NCI-H2227 (cell line): ENCODE results near the gene SLX4IP.

Experiments
- DNase-seq: peaks from one replicate; lab custom pipeline; 2025; ENCODE audit not compliant: unreplicated experiment; lab: John Stamatoyannopoulos, UW

The SLX4IP gene

DNA sequence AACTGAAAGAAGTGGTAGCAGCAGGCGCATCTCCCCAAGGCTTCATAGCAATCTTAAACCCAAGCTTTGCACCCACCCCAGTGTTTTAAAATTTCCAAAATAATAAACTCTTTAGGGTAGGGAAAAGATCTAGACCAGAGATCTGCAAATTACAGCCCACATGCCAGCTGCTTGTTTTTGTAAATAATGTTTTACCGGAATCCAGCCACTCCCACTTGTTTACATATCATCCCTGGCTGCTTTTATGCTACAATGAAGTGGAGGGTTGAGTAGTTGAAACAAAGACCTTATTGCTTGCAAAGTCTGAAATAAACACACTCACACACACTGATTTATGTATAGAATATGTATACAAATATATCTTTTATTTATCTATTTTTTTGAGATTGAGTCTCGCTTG, 30.0 kb downstream of the SLX4IP start:
- DNase-seq, result no peak

DNA sequence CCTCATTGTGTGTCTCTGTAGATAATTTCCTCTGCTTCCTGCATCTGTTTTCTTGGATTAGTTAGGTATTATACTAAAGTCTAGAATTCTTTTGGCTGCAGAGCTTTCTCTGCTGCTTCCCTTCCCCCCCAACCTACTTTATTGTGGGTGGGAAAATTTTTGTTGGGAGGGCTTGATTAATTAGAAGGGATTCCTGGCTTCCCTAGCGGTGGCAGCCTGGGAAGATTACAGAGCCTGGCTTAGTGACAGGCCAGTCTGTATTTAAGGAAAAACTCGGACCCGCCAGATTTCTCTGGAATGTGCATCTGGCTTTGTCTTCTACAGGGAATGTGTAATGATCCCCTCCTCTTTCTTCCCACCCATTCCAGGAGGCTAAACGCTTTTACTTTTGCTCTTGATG, 31.2 kb downstream of the SLX4IP start:
- DNase-seq, result no peak

DNA sequence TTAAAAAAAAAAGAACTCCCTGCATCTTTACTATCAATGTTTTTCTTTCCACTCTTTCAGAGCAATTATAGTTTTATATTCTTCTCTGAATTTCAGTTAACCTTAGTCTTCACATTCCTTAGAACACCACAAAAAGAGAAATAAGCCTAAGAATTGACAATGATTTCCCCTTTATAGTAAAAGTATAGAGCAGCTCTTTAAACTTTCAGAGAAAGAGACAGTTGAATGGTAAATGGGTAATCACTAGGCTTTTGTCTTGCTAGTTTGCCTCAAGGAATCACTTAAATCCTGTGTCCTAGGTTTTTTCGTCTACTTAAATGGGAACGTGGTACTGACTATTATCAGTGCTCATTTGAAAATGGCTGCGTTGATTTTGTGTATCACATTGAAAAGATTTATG, 31.8 kb downstream of the SLX4IP start:
- DNase-seq, result no peak

DNA sequence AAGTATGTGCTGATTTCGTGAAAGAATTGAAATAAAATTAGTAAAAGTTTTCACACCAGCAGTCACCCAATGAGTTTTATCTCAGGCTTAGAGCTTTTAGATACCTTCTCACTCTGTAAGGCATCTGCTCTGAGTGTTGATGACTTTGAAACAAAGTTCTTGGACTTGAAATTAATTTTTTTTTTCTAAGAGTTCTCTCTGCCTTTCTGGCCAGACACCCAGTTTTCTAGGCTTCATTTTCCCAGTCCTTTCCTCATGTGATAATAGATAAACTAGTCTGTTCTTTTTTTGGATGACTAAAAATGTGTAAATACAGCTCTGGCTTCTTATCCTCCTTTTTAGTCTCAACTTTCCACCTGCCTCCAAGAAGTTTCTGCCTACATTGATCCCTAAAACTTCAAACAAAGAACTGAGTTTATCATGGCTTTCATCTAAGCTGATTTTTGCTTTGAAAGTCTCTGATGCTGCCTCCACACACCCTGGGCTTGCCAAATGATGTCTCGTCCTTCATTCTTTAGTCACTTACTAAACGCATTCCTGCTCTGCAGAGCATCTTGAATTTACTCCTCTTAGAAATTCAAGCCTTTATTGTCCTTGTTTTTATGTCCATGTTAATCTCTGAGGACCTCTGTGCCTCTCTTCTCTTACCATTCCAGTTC, 32.7 kb downstream of the SLX4IP start:
- DNase-seq, result no peak

DNA sequence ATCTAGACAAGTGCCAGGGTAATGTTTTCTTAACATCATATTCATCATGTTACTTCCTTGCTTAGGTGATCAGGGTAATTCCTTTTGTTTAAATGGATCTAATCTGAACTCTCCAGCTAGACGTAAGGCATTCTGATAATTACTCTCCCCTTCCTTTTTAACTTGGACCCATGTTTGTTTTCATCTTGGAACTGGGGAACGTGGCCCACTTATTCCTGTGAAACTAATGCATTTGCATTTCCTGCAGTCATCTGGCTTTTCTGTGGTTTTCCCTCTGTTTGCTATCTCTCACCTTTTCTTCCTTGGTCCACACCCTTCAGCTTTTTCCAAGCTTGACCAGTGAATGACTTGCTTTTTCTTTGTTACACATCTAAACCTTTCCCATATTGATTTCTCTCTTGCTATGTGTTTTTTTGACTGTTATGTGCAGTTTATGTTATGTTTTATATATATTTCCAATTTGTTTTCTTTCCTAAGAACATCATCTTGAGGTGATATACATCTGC, 33.3 kb downstream of the SLX4IP start:
- no peak for DNase-seq

DNA sequence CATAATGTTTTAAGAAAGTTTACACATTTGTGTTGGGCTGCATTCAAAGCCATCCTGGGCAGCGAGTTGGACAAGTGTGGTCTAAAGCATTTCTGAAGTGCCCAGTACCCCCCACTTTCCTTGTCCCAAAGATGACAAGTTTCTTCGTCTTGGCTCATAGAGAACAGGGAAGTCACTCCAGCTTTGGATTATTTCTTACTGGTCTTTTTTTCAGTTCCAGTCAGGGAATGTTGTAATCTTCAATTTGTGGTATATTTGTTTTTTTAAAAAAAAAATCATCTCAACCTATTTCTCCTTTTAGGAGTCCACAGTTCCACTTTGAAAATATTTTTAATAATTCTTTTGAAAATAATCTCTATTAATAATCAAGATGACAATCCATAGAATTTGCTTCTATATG, 34.0 kb downstream of the SLX4IP start:
- DNase-seq, result no peak

DNA sequence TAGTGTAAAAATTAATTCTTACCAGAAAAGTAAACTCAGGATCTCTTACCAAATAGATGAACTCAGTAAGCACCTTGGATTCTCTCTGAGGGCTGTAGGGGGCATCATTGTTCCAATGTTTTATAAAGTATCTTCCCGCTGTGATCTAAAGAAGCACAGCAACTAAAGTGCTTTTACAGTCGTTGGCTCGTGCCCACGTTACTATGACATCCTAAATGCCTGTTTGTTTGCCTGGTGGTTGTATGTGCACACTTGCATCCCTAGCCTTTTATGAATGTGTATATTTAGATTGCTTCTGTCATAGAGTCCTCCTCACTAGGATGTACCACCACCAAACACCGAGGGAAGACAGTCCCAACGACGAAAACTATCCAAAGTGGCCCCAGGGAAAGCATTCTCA, 34.5 kb downstream of the SLX4IP start:
- peak; percentile 85 for DNase-seq

DNA sequence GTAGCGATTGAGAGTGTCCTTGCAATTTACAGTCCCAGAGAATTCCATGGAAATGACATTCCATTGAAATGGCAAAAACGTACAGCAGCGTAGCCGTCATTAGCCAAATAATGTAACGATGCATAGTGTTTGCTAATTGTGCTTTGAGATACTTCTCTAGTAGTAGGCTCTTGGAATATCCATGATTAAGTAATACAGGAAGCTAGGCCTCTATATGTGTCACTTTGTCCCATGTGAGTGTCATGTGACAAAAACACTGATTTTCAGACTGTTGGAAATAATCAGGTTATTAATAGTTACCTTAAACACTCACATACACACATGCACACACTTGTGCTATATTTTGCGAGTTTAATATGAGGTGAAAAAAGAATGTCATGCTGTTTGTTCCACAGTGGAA, 35.2 kb downstream of the SLX4IP start:
- DNase-seq, result no peak

DNA sequence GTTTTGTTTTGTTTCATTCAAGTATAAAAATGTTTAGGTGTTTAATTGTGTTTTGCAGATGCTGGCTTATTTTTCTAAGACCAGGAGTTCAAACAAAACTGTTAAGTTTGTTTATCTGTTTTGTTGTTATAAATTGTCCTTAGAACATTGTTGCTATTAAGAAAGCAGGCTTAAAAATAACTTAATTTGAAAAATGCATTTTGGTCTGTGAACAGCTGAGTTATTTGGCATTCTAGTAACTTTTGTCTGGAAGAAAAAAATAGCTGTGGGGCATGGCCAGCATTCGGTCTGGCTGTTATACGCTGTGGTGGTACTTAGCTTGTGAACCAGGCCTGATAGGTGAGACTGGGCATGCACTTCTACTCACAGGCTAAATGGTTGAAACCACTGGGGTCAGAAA, 37.8 kb downstream of the SLX4IP start:
- no peak for DNase-seq

DNA sequence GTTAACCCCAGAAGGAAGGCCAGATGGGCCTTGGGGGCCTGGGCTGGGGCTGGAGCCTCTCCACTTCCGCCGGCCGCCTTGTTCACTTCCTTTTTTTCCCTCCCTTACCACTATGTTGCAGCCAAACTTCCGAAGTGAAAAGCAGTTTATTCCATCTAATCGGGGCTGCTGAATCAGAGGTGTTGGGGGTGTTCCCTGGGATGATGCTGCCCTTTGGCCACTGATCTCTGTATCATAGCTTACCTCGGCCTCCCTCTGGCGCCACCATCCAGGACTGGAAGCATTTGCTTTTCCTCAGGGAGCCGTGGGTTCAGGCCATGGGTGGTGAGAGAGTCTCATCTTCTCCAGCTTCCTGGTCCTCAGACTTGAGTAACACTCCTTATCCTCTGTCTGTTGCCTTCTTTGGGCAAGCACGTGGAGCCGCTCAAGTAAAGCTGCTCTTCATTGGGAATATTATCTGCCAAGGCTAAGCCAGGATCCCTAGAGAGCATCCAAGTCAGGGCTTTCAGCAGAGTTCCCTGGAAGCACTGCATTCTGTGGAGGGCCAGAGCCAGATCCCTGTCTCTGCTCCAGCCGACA, 39.6 kb downstream of the SLX4IP start:
- no peak for DNase-seq

DNA sequence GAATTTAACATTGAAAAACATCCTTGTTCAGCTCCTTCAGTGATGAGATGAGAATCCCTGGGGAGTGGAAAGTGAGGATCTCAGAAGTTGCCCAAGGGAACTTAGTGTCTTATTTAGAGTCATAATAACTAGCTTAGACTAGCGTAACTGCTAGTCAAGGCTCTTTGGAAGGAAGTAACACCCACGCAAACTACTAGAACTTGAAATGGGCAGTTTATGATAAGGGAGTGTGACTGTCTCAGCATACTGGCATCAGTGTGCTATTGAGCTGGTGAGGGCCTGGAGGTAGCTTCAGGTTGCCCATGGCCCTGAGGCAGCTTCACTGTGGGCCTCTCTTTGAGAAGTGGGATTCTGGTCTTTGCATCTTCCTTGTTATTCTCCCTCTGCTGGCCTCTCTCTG, 40.1 kb downstream of the SLX4IP start:
- no peak for DNase-seq

DNA sequence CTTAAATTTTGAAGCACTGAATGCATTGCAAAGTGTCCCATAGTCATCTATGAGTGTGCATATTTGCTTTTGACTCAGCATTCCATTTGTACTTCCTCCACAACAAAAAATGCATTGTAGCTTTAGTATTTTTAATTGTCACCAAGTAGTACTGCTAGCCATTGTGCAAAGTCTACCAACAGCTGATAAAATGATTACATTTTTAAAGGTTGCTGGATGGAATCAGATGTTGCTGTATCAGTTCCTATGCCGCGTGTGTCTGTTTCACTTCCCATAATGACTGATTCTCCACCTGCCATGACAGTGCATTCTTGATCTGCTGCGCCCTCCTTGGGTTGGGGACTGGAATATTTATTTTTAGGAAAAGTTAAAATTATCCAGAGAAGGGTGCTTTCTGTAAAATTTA, 41.2 kb downstream of the SLX4IP start:
- DNase-seq, result no peak

DNA sequence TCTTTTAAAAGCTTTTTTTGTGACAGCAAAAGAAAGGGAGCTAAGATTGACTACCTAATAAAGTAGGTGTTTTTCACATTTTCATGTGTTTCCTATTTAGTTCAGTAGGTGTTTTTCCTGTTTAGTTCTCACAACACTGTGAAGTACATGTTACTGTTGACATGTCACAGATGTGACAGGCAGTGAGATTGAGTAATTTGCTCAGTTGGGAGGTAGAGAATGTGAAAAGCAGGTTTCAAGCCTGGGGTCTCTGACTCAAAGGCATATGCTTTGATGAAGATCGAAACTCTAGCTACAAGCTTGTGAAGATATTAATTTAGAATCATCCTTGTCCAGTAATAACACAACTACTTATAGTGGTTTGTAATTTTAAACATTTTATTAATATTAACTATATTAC, 43.1 kb downstream of the SLX4IP start:
- DNase-seq, result no peak

DNA sequence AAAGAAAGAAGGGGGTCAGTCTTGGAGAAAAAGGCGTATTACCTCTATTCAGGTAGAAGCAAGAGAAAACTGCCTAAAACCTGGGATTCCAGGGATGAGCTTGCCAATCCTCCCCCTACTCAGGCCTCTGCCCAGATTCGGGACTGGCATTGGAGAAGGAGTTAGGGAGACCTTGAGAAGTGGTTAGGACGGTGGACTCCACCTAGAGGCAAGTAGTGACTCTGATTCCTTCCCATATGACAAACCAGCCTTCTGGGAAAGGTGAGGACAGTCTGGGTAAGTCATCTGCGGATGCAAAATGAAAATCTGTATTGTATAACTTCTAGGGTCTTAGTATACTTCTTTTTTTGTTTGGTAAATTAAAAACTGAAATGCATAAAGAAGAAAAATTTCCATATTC, 43.8 kb downstream of the SLX4IP start:
- no peak for DNase-seq

DNA sequence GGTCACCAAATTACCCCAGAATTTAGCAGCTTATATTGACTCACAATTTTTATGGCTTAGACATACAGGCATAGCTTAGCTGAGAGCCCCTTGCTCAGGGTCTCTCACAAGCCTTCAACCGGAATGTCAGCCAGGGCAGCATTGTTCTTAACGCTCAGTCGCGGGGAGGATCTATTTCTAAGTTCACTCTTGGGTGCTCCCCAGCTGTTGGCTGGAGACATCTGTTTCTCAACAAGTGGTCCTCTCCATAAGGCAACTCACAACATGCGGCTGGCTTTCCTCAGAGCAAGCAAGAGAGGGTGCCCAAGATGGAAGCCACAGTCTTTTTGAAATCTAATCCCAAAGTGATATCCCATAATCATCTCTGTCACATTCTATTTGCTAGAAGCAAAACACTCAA, 46.6 kb downstream of the SLX4IP start:
- DNase-seq, result no peak

DNA sequence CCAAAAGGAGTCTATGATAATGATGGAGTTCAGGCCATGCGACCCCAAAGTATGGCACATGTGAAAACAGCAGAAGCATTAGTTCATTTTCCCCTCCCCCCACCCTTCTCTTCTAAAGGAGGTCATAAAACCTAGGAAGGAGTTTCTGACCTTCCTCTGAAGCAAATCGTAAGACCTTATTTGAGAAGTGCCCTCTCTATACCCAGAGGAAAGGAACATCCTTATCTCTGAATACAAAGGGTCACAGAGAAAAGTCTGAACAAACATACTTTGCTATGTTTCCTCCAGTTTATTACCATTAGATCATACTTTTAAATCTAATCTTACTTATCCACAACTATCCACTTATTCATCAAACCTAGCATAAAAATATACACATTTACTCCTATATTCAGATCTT, 48.6 kb downstream of the SLX4IP start:
- no peak for DNase-seq

DNA sequence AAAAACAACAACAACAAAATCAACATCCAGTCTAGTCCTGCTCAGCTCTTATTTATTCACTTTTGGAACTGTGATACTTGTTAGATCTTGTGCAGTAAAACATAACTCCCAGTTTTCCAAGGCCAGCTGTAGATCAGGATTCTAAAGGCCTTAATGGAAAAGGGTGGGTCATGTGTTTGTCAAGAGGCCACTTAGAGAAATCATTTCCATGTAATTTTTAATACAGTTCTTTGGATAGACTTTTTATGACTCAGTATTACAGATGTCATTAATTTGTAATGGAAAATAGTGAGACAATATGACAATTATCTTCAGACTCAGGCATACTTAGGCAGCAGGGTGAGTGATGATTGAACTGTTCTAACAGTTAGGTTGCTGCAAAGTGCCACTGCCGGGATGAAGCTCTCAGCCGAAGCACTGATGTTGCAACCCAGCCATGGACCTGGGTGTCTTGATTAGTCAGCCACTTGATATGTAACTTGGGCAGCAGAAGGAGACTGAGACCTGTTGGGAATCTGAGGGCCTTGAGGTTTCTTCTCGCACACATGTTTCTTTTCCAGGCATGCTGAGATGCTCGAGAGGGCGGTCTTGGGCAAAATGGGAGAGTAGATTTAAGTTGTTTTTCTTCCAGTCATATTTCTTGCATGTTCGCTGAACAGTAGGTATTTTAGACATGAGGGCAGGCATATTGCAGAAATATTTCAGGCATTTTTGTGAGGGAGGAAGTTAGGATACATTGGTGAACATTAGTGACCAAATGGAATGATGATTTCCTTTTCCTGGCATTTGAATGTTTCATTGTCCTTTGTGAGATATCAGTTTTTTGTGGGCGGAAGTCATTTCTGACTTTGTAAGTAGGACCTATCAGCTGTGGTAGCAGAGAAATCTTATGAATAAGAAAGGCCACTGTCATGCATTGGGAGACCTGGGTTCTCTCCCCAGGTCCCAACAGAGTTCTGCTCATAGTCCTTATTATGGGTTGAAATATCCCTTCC, 52.3 kb downstream of the SLX4IP start:
- DNase-seq, result no peak

DNA sequence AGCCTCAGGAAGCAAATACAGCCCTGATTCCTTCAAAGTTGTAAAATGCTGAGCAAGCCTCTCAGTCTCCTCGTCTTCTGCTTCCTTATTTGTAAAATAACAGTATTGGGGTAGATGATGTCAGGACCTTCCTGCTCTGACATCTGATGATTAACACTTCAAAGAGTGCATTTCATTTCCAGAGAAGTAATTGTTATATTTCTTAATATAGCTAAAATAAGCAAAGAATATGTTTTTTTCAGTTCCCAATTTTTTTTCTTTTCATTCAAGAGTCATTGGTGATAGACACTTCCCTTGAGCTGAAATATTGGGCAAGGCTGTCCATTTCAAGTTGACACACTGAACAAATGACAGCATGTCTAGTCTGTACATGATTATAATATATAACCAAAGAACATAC, 53.4 kb downstream of the SLX4IP start:
- no peak for DNase-seq

DNA sequence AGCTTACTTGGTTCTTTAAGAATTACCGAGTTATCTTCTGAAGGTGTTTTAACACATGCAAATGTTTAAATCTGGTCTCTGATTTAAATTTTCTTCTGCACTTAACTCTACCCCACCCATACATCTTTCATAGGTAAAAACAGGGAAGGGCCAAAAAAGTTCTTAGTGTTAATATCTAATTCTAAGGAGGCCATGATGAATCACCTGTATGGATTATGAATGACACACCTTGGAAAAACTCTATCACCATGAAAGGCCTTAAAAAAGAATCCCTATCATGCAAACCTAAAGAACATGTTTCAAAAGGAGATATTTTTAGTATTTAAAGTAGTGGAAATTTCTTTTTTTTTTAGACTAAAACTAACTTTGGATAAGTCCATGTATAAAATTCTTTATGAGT, 54.7 kb downstream of the SLX4IP start:
- no peak for DNase-seq

DNA sequence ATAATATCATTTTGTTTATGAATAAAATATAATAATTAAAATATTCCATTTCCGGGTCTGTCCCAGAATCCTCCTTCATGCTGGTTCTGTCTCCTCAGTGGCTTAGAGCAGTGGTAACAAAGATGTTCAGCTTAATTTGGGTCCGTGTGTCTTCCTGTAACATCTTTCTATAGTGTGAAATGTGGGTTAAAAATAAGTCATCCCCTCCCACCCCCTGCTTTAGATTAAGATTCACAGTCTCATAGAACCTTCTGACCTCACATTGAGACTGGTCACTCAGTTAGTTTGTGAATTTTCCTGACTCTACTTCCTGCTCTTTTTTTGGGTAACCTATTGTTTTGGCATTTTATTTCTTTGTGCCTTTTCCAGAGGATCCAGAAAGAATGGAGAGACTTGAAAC, 55.2 kb downstream of the SLX4IP start:
- no peak for DNase-seq

DNA sequence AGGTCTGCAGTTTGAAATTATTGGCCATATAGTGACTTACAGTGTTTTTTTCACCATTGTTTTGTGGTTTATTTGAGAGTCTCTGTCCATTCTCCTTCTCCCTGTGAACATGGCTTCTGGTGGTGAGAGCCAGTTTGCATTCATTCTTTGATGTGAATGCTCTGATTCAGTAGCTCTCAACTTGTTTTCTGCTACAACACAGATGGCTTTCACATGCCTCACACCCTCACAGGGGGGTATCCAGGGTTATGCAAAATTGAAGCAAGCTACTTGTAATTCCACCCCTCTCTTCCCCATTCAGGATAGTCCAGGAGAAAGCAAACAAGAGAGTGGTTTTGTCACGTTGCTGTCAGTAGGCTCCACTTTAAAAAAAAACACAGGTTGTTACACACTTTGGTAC, 55.6 kb downstream of the SLX4IP start:
- no peak for DNase-seq

DNA sequence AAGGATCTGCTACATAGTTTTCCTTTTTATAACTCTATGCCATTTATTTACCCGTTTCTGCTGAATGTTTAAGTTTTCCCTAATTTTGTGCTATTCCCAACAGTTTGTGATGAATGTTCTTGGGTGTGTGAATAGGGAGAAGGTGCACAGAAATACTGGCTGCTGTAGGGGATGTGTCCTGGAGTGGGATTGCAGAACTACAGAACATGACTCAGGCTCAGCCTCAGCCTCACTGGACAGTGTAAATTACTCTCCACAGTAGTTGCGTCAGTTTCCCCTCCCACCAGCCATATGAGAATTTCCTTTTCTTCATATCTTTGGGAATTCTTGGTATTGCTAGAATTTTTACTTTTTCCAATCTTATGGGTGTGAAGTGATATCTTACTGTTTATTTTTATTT, 57.0 kb downstream of the SLX4IP start:
- no peak for DNase-seq
